ENCODE measurements around the gene EHBP1.

Gene EHBP1

GRCh38 chr2:63041592-63041991, 336.1 kb downstream of the EHBP1 start:
- TF ChIP-seq, protein P1, sequence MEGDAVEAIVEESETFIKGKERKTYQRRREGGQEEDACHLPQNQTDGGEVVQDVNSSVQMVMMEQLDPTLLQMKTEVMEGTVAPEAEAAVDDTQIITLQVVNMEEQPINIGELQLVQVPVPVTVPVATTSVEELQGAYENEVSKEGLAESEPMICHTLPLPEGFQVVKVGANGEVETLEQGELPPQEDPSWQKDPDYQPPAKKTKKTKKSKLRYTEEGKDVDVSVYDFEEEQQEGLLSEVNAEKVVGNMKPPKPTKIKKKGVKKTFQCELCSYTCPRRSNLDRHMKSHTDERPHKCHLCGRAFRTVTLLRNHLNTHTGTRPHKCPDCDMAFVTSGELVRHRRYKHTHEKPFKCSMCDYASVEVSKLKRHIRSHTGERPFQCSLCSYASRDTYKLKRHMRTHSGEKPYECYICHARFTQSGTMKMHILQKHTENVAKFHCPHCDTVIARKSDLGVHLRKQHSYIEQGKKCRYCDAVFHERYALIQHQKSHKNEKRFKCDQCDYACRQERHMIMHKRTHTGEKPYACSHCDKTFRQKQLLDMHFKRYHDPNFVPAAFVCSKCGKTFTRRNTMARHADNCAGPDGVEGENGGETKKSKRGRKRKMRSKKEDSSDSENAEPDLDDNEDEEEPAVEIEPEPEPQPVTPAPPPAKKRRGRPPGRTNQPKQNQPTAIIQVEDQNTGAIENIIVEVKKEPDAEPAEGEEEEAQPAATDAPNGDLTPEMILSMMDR (IDR thresholded peaks at IDR 0.05): no peak
- Histone ChIP-seq H3K9me3 (ENCODE audit: control insufficient read depth, low read length) (no peaks in the 10 kb centered on the region), H3K4me3 (ENCODE audit: low read depth, low read length) (no peak overlapping the region), H3K4me1 (no peaks in the 10 kb centered on the region), H3K9ac (no peak overlapping the region), H3K36me3 (ENCODE audit: control insufficient read depth, insufficient read depth, low read length) (no peaks in the 10 kb centered on the region), H3K79me2 (no peaks in the 10 kb centered on the region), H2AFZ (no peak overlapping the region), H3K27me3 (ENCODE audit: control insufficient read depth, insufficient read depth, low read length) (no peaks in the 10 kb centered on the region), H3K4me2 (ENCODE audit: low read length) (no peak overlapping the region), H3K27ac (no peak overlapping the region)

DNA sequence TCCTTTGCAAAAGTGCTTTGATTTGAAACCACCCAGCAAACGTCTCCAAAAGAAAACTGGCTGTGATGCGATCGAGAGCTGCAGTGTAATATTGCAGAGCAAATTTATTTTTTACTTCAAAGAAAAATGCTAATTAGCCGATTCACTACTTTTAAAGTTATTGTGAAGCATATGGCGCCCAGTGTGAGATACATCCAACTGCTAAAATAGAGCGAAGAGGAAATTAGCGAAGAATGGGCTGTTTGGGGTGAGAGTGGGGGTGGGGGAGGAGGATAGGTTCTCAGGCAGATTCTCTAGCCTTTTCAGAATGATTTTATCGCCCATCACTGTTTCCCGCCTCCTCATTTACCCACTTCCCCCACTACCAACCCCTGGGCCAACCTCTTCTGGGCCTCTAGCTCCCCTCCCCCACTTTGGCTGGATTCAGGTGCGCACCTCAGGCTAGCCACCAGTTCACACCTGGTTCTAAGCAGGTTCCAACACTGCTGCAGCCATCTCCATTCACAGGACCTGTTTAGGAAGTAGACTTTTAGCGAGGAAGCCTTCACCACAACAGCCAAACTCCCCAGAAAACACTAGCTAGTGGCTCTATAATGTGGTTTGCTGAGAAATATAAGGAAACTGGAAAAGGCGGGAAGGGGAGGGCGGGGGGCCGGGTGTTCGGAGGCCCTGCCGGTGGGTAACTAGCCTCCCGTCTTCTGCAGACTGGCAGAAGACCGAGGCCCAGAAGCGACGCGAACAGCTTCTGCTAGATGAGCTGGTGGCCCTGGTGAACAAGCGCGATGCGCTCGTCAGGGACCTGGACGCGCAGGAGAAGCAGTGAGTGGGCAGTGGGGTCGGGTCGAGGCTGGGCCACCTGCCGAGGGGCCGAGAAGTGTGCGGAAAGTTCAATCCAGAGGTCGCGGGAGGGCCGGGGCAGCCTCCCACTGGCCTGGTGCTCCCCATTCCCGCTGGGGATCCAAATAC, 339.1 kb downstream of the EHBP1 start:
- H3K36me3 ChIP-seq (ENCODE audit: control insufficient read depth, insufficient read depth, low read length): no peaks in the 10 kb centered on the region
- no peak overlapping the region for H3K9ac ChIP-seq
- H3K4me2 ChIP-seq (ENCODE audit: low read length): no peak overlapping the region
- TF ChIP-seq, protein P1 (IDR thresholded peaks at IDR 0.05): no peak
- no peaks in the 10 kb centered on the region for H3K79me2 ChIP-seq
- no peak overlapping the region for H3K4me3 ChIP-seq (ENCODE audit: low read depth, low read length)
- H2AFZ ChIP-seq: no peak overlapping the region
- peaks cover 12% of the 10 kb centered on the region for H3K27me3 ChIP-seq (ENCODE audit: control insufficient read depth, insufficient read depth, low read length)
- H3K27ac ChIP-seq: no peak overlapping the region
- no peaks in the 10 kb centered on the region for H3K9me3 ChIP-seq (ENCODE audit: control insufficient read depth, low read length)
- peaks cover 3% of the 10 kb centered on the region for H3K4me1 ChIP-seq

GRCh38 chr2:63046552-63046951, 341.0 kb downstream of the EHBP1 start:
- Histone ChIP-seq H3K4me1 (peaks cover 3% of the 10 kb centered on the region), H2AFZ (no peak overlapping the region), H3K27me3 (ENCODE audit: control insufficient read depth, insufficient read depth, low read length) (peaks cover 13% of the 10 kb centered on the region)

GRCh38 chr2:63046961-63047320, 341.4 kb downstream of the EHBP1 start:
- TF ChIP-seq, protein P1 (IDR thresholded peaks at IDR 0.05): no peak
- no peak overlapping the region for H3K27ac ChIP-seq
- peaks cover 3% of the 10 kb centered on the region for H3K4me1 ChIP-seq
- H2AFZ ChIP-seq: no peak overlapping the region
- no peak overlapping the region for H3K4me3 ChIP-seq (ENCODE audit: low read depth, low read length)
- no peaks in the 10 kb centered on the region for H3K79me2 ChIP-seq
- no peak overlapping the region for H3K4me2 ChIP-seq (ENCODE audit: low read length)
- peaks cover 17% of the 10 kb centered on the region for H3K27me3 ChIP-seq (ENCODE audit: control insufficient read depth, insufficient read depth, low read length)
- no peak overlapping the region for H3K9ac ChIP-seq
- H3K9me3 ChIP-seq (ENCODE audit: control insufficient read depth, low read length): no peaks in the 10 kb centered on the region
- no peaks in the 10 kb centered on the region for H3K36me3 ChIP-seq (ENCODE audit: control insufficient read depth, insufficient read depth, low read length)

More at GRCh38 chr2:63046552-63046951, 341.0 kb downstream of the EHBP1 start:
- no peak overlapping the region for H3K4me2 ChIP-seq (ENCODE audit: low read length)
- TF ChIP-seq, protein P1 (IDR thresholded peaks at IDR 0.05): no peak
- no peaks in the 10 kb centered on the region for H3K36me3 ChIP-seq (ENCODE audit: control insufficient read depth, insufficient read depth, low read length)
- H3K27ac ChIP-seq: no peak overlapping the region
- no peaks in the 10 kb centered on the region for H3K79me2 ChIP-seq
- H3K9me3 ChIP-seq (ENCODE audit: control insufficient read depth, low read length): no peaks in the 10 kb centered on the region
- no peak overlapping the region for H3K4me3 ChIP-seq (ENCODE audit: low read depth, low read length)
- no peak overlapping the region for H3K9ac ChIP-seq

Measured in parathyroid adenoma (tissue), 2 donors.